SK-N-SH treated with all-trans-retinoic acid at 6 μM for 48 hours (cell line): ENCODE measurements around the gene KRTAP2-3.

Experiments used
- TSHZ2 ChIP-seq: fragments of 250-450 bp; sonication (Bioruptor Pico); IDR thresholded peaks from 2 replicates; pipeline ENCODE4 v1.5.0; 2020; ENCODE audit warnings: mild to moderate bottlenecking, moderate library complexity
- ZFP30 ChIP-seq: fragments of 450-650 bp; formaldehyde crosslinking; IDR thresholded peaks from 2 replicates; pipeline ENCODE4 v1.5.0; 2022; ENCODE audit warnings: mild to moderate bottlenecking, moderate library complexity

DNA sequence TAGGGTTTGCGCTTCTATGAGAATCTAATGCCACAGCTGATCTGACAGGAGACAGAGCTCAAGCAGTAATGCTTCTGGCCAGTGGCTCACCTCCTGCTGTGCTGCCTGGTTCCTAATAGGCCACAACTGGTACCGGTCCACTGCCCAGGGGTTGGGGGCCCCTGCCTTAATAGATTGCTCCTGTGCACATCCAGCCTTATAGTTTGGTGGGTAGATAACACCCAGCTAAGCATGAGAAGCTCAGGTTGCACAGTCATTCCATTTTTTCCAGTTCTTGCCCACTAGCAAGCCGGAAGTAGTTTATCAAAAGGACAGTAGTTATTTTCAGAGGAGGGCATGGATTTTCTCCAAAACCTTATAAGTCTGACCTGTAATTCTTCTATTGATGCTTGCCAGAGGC is 40.5 kb downstream of the KRTAP2-3 start:
- TF ChIP-seq ZFP30 (CRISPR knock-in tag) (no peak), TSHZ2 (CRISPR knock-in tag) (no peak)
